Neural crest cell (in vitro differentiated cells): Measurements from ENCODE around the gene FHIP2A. TPM values are rescaled to one million over a fixed set of nuclear protein-coding genes. Genes with fewer than 3 reads are reported as not detected.
"Not testable (repeated sequence)": the region's sequence is repeated elsewhere in the genome, so short reads cannot be mapped to it uniquely, and the experiment has no call there.

Experiments used
- DNase-seq: peaks from one replicate; pipeline ENCODE4 v3.0.0; 2021; ENCODE audit warnings: low read depth, mixed read lengths, low spot score
- H3K27ac Mint-ChIP-seq: one replicate; pipeline ENCODE4 v1.8.0; 2021; ENCODE audit warnings: mild to moderate bottlenecking, mixed read lengths; ENCODE audit not compliant: unreplicated experiment
- H3K27me3 Mint-ChIP-seq: 2 replicates; pipeline ENCODE4 v1.8.0; 2021; ENCODE audit warnings: low read depth, mild to moderate bottlenecking, mixed read lengths
- H3K36me3 Mint-ChIP-seq: 2 replicates; pipeline ENCODE4 v1.8.0; 2021; ENCODE audit warnings: low read depth, mild to moderate bottlenecking, mixed read lengths
- H3K4me1 Mint-ChIP-seq: 2 replicates; pipeline ENCODE4 v1.8.0; 2021; ENCODE audit warnings: mixed read lengths
- H3K4me3 Mint-ChIP-seq: one replicate; pipeline ENCODE4 v1.8.0; 2021; ENCODE audit warnings: mild to moderate bottlenecking, mixed read lengths
- H3K9me3 Mint-ChIP-seq: 2 replicates; pipeline ENCODE4 v1.8.0; 2021; ENCODE audit warnings: mixed read lengths
- CTCF ChIP-seq: fragments of 200-600 bp; sonication (generic); conservative IDR thresholded peaks from 2 replicates; pipeline ENCODE4 v1.5.0; 2021; ENCODE audit warnings: antibody characterized with exemption, mild to moderate bottlenecking
- total RNA-seq: library from RNA; stranded (reverse); gene quantifications from 2 replicates; pipeline ENCODE4 v1.2.1, GENCODE V29; 2021

The FHIP2A gene
- total RNA-seq, 1 donor from 2014 or later = 17.0 TPM

GRCh38 chr10:114779803-114780576, 41.6 kb upstream of the FHIP2A start:
- no peak for TF ChIP-seq CTCF

DNA sequence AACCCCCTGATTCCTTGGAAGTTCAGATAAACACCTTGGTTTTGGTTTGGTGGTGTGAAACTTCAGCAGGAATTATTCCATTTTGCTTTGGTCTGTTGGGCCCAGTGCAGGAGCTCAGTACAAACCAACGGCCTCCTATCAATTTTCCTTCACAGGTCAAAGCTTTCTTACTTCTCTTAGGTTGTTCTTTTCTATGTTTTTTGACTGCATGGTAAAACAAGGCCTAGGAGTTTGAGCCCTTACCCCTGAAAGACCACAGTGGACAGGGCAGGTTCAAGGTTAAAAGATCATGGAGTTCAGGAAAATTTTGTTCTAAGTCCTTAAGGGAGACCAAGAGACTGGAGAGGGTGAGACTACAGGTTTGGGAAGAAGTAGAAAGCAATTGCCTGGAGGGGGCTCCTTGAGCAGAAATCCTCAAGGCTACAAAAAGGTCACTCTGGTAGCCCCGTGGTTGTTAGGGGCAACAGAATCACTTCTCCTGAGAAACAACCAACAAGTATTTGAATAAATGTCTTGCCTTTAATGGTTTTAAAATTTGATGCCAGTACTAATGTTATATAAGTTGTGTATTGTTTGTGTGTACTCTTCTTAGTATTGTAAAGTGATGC, 40.9 kb upstream of the FHIP2A start:
- peaks cover 5% of the 10 kb centered on the region for H3K27me3 Mint-ChIP-seq
- H3K4me1 Mint-ChIP-seq = peaks cover 9% of the 10 kb centered on the region
- DNase-seq = no peak
- TF ChIP-seq CTCF = no peak
- H3K4me3 Mint-ChIP-seq = no peak overlapping the region
- H3K9me3 Mint-ChIP-seq = no peaks in the 10 kb centered on the region
- no peaks in the 10 kb centered on the region for H3K36me3 Mint-ChIP-seq
- no peak overlapping the region for H3K27ac Mint-ChIP-seq

More at GRCh38 chr10:114779803-114780576, 41.6 kb upstream of the FHIP2A start:
- peaks cover 9% of the 10 kb centered on the region for H3K27me3 Mint-ChIP-seq
- H3K4me3 Mint-ChIP-seq = no peak overlapping the region
- H3K4me1 Mint-ChIP-seq = peaks cover 9% of the 10 kb centered on the region
- no peak for DNase-seq
- H3K9me3 Mint-ChIP-seq = no peaks in the 10 kb centered on the region
- no peaks in the 10 kb centered on the region for H3K36me3 Mint-ChIP-seq
- no peak overlapping the region for H3K27ac Mint-ChIP-seq

GRCh38 chr10:114782666-114783065, 38.9 kb upstream of the FHIP2A start:
- H3K27me3 Mint-ChIP-seq = peaks cover 3% of the 10 kb centered on the region
- H3K9me3 Mint-ChIP-seq = no peaks in the 10 kb centered on the region
- no peaks in the 10 kb centered on the region for H3K36me3 Mint-ChIP-seq
- H3K4me1 Mint-ChIP-seq = peaks cover 9% of the 10 kb centered on the region
- no peak for TF ChIP-seq CTCF
- no peak overlapping the region for H3K4me3 Mint-ChIP-seq
- H3K27ac Mint-ChIP-seq = no peak overlapping the region
- DNase-seq = no peak

GRCh38 chr10:114783686-114784085, 37.9 kb upstream of the FHIP2A start:
- H3K4me3 Mint-ChIP-seq = no peak overlapping the region
- no peak for TF ChIP-seq CTCF
- H3K36me3 Mint-ChIP-seq = no peaks in the 10 kb centered on the region
- H3K27me3 Mint-ChIP-seq = no peaks in the 10 kb centered on the region
- DNase-seq = no peak
- H3K9me3 Mint-ChIP-seq = no peaks in the 10 kb centered on the region
- H3K27ac Mint-ChIP-seq = no peak overlapping the region
- peaks cover 9% of the 10 kb centered on the region for H3K4me1 Mint-ChIP-seq

DNA sequence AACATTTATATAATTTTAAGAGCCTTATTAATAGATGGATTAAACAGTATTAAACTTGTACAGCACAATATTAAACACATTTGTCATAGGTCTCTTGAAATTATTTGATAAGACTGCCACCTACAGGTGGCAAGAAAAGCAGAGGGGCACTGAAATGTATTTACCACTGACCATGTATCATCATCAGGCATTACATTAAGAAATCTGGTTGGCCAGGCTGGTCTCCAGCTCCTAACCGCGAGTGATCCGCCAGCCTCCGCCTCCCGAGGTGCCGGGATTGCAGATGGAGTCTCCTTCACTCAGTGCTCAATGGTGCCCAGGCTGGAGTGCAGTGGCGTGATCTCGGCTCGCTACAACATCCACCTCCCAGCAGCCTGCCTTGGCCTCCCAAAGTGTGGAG, 35.1 kb upstream of the FHIP2A start:
- H3K4me3 Mint-ChIP-seq, H3K9me3 Mint-ChIP-seq, H3K4me1 Mint-ChIP-seq, DNase-seq, H3K27ac Mint-ChIP-seq, H3K27me3 Mint-ChIP-seq, H3K36me3 Mint-ChIP-seq: not testable (repeated sequence)
- TF ChIP-seq CTCF = peak; percentile 82

GRCh38 chr10:114787131-114787530, 34.4 kb upstream of the FHIP2A start:
- not testable (repeated sequence) for H3K27ac Mint-ChIP-seq, H3K27me3 Mint-ChIP-seq, H3K4me3 Mint-ChIP-seq, H3K9me3 Mint-ChIP-seq, DNase-seq, H3K36me3 Mint-ChIP-seq, H3K4me1 Mint-ChIP-seq
